Measurements from ENCODE around the gene LIN37. TPM values are rescaled to one million over a fixed set of nuclear protein-coding genes. Genes with fewer than 3 reads are reported as not detected.

The LIN37 gene
- total and polyA plus RNA-seq, 4 donors, result 4.4 to 16.2 (median 13.8) TPM

- Histone ChIP-seq H3K36me3 (ENCODE audit: control insufficient read depth in 4 of 4, insufficient read depth in 4 of 4, low read length in 4 of 4) (no peaks in the 10 kb centered on the region), H3K4me3 (no peak overlapping the region), H3K27ac (ENCODE audit: low read depth in 1 of 2, low read length in 1 of 2) (no peak overlapping the region), H3K4me1 (ENCODE audit: control insufficient read depth in 5 of 5, insufficient read depth in 5 of 5, low read length in 5 of 5) (peaks cover 0 to 4% (median 0%) of the 10 kb centered on the region in 5 donors), H3K27me3 (ENCODE audit: control insufficient read depth in 3 of 3, insufficient read depth in 3 of 3, low read length in 2 of 3) (peaks cover 0 to 11% (median 7%) of the 10 kb centered on the region in 3 donors), H3K9ac (ENCODE audit: insufficient read depth in 1 of 2, low read length in 2 of 2) (no peak overlapping the region), H3K9me3 (ENCODE audit: control insufficient read depth in 4 of 4, insufficient read depth in 3 of 4, low read length in 3 of 4) (peaks cover 0 to 2% (median 0%) of the 10 kb centered on the region in 4 donors)
- TF ChIP-seq, protein P1, sequence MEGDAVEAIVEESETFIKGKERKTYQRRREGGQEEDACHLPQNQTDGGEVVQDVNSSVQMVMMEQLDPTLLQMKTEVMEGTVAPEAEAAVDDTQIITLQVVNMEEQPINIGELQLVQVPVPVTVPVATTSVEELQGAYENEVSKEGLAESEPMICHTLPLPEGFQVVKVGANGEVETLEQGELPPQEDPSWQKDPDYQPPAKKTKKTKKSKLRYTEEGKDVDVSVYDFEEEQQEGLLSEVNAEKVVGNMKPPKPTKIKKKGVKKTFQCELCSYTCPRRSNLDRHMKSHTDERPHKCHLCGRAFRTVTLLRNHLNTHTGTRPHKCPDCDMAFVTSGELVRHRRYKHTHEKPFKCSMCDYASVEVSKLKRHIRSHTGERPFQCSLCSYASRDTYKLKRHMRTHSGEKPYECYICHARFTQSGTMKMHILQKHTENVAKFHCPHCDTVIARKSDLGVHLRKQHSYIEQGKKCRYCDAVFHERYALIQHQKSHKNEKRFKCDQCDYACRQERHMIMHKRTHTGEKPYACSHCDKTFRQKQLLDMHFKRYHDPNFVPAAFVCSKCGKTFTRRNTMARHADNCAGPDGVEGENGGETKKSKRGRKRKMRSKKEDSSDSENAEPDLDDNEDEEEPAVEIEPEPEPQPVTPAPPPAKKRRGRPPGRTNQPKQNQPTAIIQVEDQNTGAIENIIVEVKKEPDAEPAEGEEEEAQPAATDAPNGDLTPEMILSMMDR (IDR thresholded peaks at IDR 0.05; ENCODE audit: control extremely low read depth, extremely low read depth), result no peak
- DNase-seq (no peak), ATAC-seq (ENCODE audit: insufficient read depth, low FRiP score) (no peak)
- 14 to 25% methylated on average over 38 to 39 of the region's 39 CpGs for WGBS, 2 donors
These were observed 48.5 kb downstream of the LIN37 start for GRCh38 chr19:35796645-35797542.

GRCh38 chr19:35797663-35798062 lies 49.3 kb downstream of the LIN37 start:
- no peaks in the 10 kb centered on the region for H3K36me3 ChIP-seq (ENCODE audit: control insufficient read depth in 4 of 4, insufficient read depth in 4 of 4, low read length in 4 of 4)
- ATAC-seq (ENCODE audit: insufficient read depth, low FRiP score) (no peak), DNase-seq (peak; percentile 23 to 50 (median 36))
- 6 to 21% methylated on average over 13 to 15 of the region's 15 CpGs for WGBS, 2 donors
- H3K4me3 ChIP-seq, result no peak overlapping the region
- no peak overlapping the region for H3K27ac ChIP-seq (ENCODE audit: low read depth in 1 of 2, low read length in 1 of 2)
- TF ChIP-seq, protein P1 (IDR thresholded peaks at IDR 0.05; ENCODE audit: control extremely low read depth, extremely low read depth), result no peak
- no peak overlapping the region for H3K9ac ChIP-seq (ENCODE audit: insufficient read depth in 1 of 2, low read length in 2 of 2)
- peaks cover 0 to 4% (median 0%) of the 10 kb centered on the region in 4 donors for H3K9me3 ChIP-seq (ENCODE audit: control insufficient read depth in 4 of 4, insufficient read depth in 3 of 4, low read length in 3 of 4)
- peaks cover 0 to 11% (median 7%) of the 10 kb centered on the region in 3 donors for H3K27me3 ChIP-seq (ENCODE audit: control insufficient read depth in 3 of 3, insufficient read depth in 3 of 3, low read length in 2 of 3)
- peaks cover 0 to 4% (median 0%) of the 10 kb centered on the region in 5 donors for H3K4me1 ChIP-seq (ENCODE audit: control insufficient read depth in 5 of 5, insufficient read depth in 5 of 5, low read length in 5 of 5)

- H3K36me3 ChIP-seq (ENCODE audit: control insufficient read depth in 4 of 4, insufficient read depth in 4 of 4, low read length in 4 of 4), result no peaks in the 10 kb centered on the region
- ATAC-seq (ENCODE audit: insufficient read depth, low FRiP score), result no peak
- DNase-seq, result no peak
These were observed 53.5 kb downstream of the LIN37 start for GRCh38 chr19:35801828-35802227.

More at GRCh38 chr19:35801828-35802227, 53.5 kb downstream of the LIN37 start:
- Histone ChIP-seq H3K27me3 (ENCODE audit: control insufficient read depth in 3 of 3, insufficient read depth in 3 of 3, low read length in 2 of 3) (peaks cover 0 to 6% (median 4%) of the 10 kb centered on the region in 3 donors), H3K4me3 (no peak overlapping the region), H3K9me3 (ENCODE audit: control insufficient read depth in 4 of 4, insufficient read depth in 3 of 4, low read length in 3 of 4) (peaks cover 0 to 8% (median 0%) of the 10 kb centered on the region in 4 donors), H3K4me1 (ENCODE audit: control insufficient read depth in 5 of 5, insufficient read depth in 5 of 5, low read length in 5 of 5) (peaks cover 0 to 4% (median 0%) of the 10 kb centered on the region in 5 donors), H3K9ac (ENCODE audit: insufficient read depth in 1 of 2, low read length in 2 of 2) (no peak overlapping the region), H3K27ac (ENCODE audit: low read depth in 1 of 2, low read length in 1 of 2) (no peak overlapping the region)
- 65 to 71% methylated on average over 3 of the region's 3 CpGs for WGBS, 2 donors
- TF ChIP-seq, protein P1 (IDR thresholded peaks at IDR 0.05; ENCODE audit: control extremely low read depth, extremely low read depth), result no peak

Other genes with a start within 250 kb of the LIN37 start
- 100 to 1,000 TPM in 1 of 2 donors, 10 to 100 TPM in 1; 84.6 to 127 TPM for gene DMKN, start 234.9 kb upstream of the LIN37 start, total RNA-seq
- 100 to 1,000 TPM in 1 of 2 donors, 10 to 100 TPM in 1; 79.0 to 278 TPM for gene DMKN, start 234.9 kb upstream of the LIN37 start, polyA plus RNA-seq
- under 1 TPM in 1 of 2 donors, not detected in 1; 0.09 TPM for gene SBSN, start 220.3 kb upstream of the LIN37 start, total RNA-seq
- gene SBSN, start 220.3 kb upstream of the LIN37 start, polyA plus RNA-seq, result under 1 TPM; 0.08 to 0.39 TPM
- not detected for gene GAPDHS, start 215.1 kb upstream of the LIN37 start, total RNA-seq
- not detected for gene GAPDHS, start 215.1 kb upstream of the LIN37 start, polyA plus RNA-seq
- 10 to 100 TPM; 39.0 to 98.8 TPM for gene TMEM147, start 202.9 kb upstream of the LIN37 start, total RNA-seq
- 100 to 1,000 TPM; 150 to 167 TPM for gene TMEM147, start 202.9 kb upstream of the LIN37 start, polyA plus RNA-seq
- gene ATP4A, start 184.9 kb upstream of the LIN37 start, total RNA-seq, result not detected
- under 1 TPM in 1 of 2 donors, not detected in 1; 0.01 TPM for gene ATP4A, start 184.9 kb upstream of the LIN37 start, polyA plus RNA-seq
- not detected for gene PMIS2, start 162.4 kb upstream of the LIN37 start, total RNA-seq
- gene PMIS2, start 162.4 kb upstream of the LIN37 start, polyA plus RNA-seq, result not detected
- gene HAUS5, start 135.8 kb upstream of the LIN37 start, total RNA-seq, result 10 to 100 TPM; 13.9 to 15.8 TPM
- 10 to 100 TPM in 1 of 2 donors, 1 to 10 TPM in 1; 6.0 to 16.5 TPM for gene HAUS5, start 135.8 kb upstream of the LIN37 start, polyA plus RNA-seq
- gene RBM42, start 119.5 kb upstream of the LIN37 start, total RNA-seq, result 10 to 100 TPM; 28.4 to 77.4 TPM
- gene RBM42, start 119.5 kb upstream of the LIN37 start, polyA plus RNA-seq, result 10 to 100 TPM; 68.6 to 84.0 TPM
- gene ETV2, start 106.8 kb upstream of the LIN37 start, total RNA-seq, result 1 to 10 TPM in 1 of 2 donors, under 1 TPM in 1; 0.31 to 1.0 TPM
- 1 to 10 TPM; 1.2 to 2.5 TPM for gene ETV2, start 106.8 kb upstream of the LIN37 start, polyA plus RNA-seq
- gene COX6B1, start 100.3 kb upstream of the LIN37 start, total RNA-seq, result 100 to 1,000 TPM; 202 to 338 TPM
- gene COX6B1, start 100.3 kb upstream of the LIN37 start, polyA plus RNA-seq, result 1,000 to 10,000 TPM in 1 of 2 donors, 100 to 1,000 TPM in 1; 679 to 1,407 TPM
- gene UPK1A, start 82.1 kb upstream of the LIN37 start, total RNA-seq, result not detected
- gene UPK1A, start 82.1 kb upstream of the LIN37 start, polyA plus RNA-seq, result under 1 TPM in 1 of 2 donors, not detected in 1; 0.03 TPM
- gene ZBTB32, start 44.0 kb upstream of the LIN37 start, total RNA-seq, result under 1 TPM; 0.28 to 0.63 TPM
- under 1 TPM; 0.22 to 0.50 TPM for gene ZBTB32, start 44.0 kb upstream of the LIN37 start, polyA plus RNA-seq
- gene KMT2B, start 30.6 kb upstream of the LIN37 start, total RNA-seq, result 10 to 100 TPM; 24.9 to 41.0 TPM
- gene KMT2B, start 30.6 kb upstream of the LIN37 start, polyA plus RNA-seq, result 10 to 100 TPM; 21.7 to 30.0 TPM
- gene IGFLR1, start 6.1 kb upstream of the LIN37 start, total RNA-seq, result 10 to 100 TPM in 1 of 2 donors, 1 to 10 TPM in 1; 3.8 to 32.3 TPM
- gene IGFLR1, start 6.1 kb upstream of the LIN37 start, polyA plus RNA-seq, result 10 to 100 TPM; 19.6 to 72.5 TPM
- gene U2AF1L4, start 3.2 kb upstream of the LIN37 start, total RNA-seq, result 10 to 100 TPM; 14.0 to 21.6 TPM
- 10 to 100 TPM; 13.0 to 25.5 TPM for gene U2AF1L4, start 3.2 kb upstream of the LIN37 start, polyA plus RNA-seq
- gene PSENEN, start 2.9 kb upstream of the LIN37 start, total RNA-seq, result 100 to 1,000 TPM in 1 of 2 donors, 10 to 100 TPM in 1; 36.8 to 129 TPM
- 100 to 1,000 TPM in 1 of 2 donors, 10 to 100 TPM in 1; 84.2 to 196 TPM for gene PSENEN, start 2.9 kb upstream of the LIN37 start, polyA plus RNA-seq
- gene HSPB6, start 8.5 kb downstream of the LIN37 start, total RNA-seq, result 10 to 100 TPM; 13.2 to 44.8 TPM
- gene HSPB6, start 8.5 kb downstream of the LIN37 start, polyA plus RNA-seq, result 10 to 100 TPM; 22.5 to 26.4 TPM
- gene PROSER3, start 9.6 kb downstream of the LIN37 start, total RNA-seq, result 10 to 100 TPM; 10.5 to 32.2 TPM
- gene PROSER3, start 9.6 kb downstream of the LIN37 start, polyA plus RNA-seq, result 10 to 100 TPM; 10.0 to 13.6 TPM
- 10 to 100 TPM; 16.2 to 16.6 TPM for gene ARHGAP33, start 27.0 kb downstream of the LIN37 start, total RNA-seq
- 1 to 10 TPM; 3.1 to 8.2 TPM for gene ARHGAP33, start 27.0 kb downstream of the LIN37 start, polyA plus RNA-seq
- gene PRODH2, start 64.3 kb downstream of the LIN37 start, total RNA-seq, result not detected
- not detected for gene PRODH2, start 64.3 kb downstream of the LIN37 start, polyA plus RNA-seq
- under 1 TPM in 1 of 2 donors, not detected in 1; 0.23 TPM for gene NPHS1, start 103.9 kb downstream of the LIN37 start, total RNA-seq
- under 1 TPM in 1 of 2 donors, not detected in 1; 0.02 TPM for gene NPHS1, start 103.9 kb downstream of the LIN37 start, polyA plus RNA-seq
- gene KIRREL2, start 108.3 kb downstream of the LIN37 start, total RNA-seq, result 1 to 10 TPM in 1 of 2 donors, not detected in 1; 1.2 TPM
- under 1 TPM; 0.04 to 0.10 TPM for gene KIRREL2, start 108.3 kb downstream of the LIN37 start, polyA plus RNA-seq
- 1 to 10 TPM; 1.7 to 2.3 TPM for gene APLP1, start 120.0 kb downstream of the LIN37 start, total RNA-seq
- 1 to 10 TPM in 1 of 2 donors, under 1 TPM in 1; 0.94 to 6.5 TPM for gene APLP1, start 120.0 kb downstream of the LIN37 start, polyA plus RNA-seq
- 10 to 100 TPM; 12.6 to 25.3 TPM for gene NFKBID, start 152.0 kb downstream of the LIN37 start, total RNA-seq
- 10 to 100 TPM; 14.7 to 18.1 TPM for gene NFKBID, start 152.0 kb downstream of the LIN37 start, polyA plus RNA-seq
- 10 to 100 TPM in 1 of 2 donors, 1 to 10 TPM in 1; 5.4 to 33.2 TPM for gene HCST, start 154.0 kb downstream of the LIN37 start, total RNA-seq
- 100 to 1,000 TPM in 1 of 2 donors, 10 to 100 TPM in 1; 89.1 to 118 TPM for gene HCST, start 154.0 kb downstream of the LIN37 start, polyA plus RNA-seq
- gene TYROBP, start 159.7 kb downstream of the LIN37 start, total RNA-seq, result 100 to 1,000 TPM in 1 of 2 donors, 10 to 100 TPM in 1; 17.0 to 282 TPM
- gene TYROBP, start 159.7 kb downstream of the LIN37 start, polyA plus RNA-seq, result 1,000 to 10,000 TPM in 1 of 2 donors, 100 to 1,000 TPM in 1; 552 to 1,276 TPM
- gene LRFN3, start 187.8 kb downstream of the LIN37 start, total RNA-seq, result 10 to 100 TPM in 1 of 2 donors, 1 to 10 TPM in 1; 3.6 to 14.0 TPM
- gene LRFN3, start 187.8 kb downstream of the LIN37 start, polyA plus RNA-seq, result 1 to 10 TPM; 6.2 to 8.9 TPM
- gene SDHAF1, start 246.6 kb downstream of the LIN37 start, total RNA-seq, result 10 to 100 TPM; 11.4 to 19.7 TPM
- gene SDHAF1, start 246.6 kb downstream of the LIN37 start, polyA plus RNA-seq, result 10 to 100 TPM; 18.6 to 25.8 TPM

All from lung (tissue), 12 donors.